ENCODE results near the gene LOXHD1.

GRCh38 chr18:46460754-46461153 lies 196.3 kb downstream of the LOXHD1 start:
- TF ChIP-seq CTCF (IDR thresholded peaks at IDR 0.05) (no peak), POLR2A (IDR thresholded peaks at IDR 0.05) (no peak)

Data from uterus (tissue), 2 donors.